Measurements from ENCODE around the gene KRT76. TPM values are rescaled to one million over a fixed set of nuclear protein-coding genes. Genes with fewer than 3 reads are reported as not detected.

Gene KRT76
- polyA plus RNA-seq, 2 donors, result 0.05 TPM; not detected in 1

DNA sequence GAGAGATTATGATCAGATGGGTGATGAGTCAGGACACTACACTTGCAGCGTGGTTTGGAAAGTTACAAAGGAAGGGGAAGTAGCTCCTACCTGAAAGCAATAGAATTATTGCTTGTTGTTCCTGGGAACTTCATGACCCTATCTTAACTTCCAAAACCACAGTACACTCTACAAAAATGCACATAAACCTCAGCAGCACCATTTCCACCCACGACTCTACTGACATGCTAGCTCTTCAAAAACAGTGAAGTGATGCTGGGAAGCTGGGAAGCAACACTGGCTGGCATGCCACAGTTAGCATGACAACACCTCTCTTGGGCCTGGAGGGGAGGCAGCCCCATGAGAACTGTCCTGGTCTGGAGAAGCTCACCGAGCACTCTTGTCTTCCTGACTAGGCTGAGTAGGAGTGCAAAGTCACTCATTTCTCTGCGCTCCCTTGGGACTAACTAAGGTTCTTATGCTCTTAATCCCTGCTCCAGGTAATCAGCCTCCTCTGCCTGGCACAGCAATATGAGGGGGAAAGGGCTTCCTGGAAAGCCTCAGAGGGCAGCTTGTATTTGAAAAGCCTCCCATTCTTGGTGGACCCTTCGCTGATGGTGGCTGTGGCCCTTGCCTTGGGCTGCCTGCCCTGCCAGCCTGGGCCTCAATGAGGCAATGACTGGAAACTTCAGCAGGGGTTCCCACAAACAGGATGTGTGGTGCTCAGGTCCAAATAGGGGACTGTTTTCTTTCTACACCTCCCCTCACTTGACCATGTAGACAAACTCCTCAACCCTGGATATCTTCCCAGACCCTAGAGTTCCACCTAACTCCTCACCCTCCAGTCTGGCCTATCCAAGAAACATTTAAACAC, 17.6 kb upstream of the KRT76 start:
- Histone ChIP-seq H3K27me3 (ENCODE audit: control insufficient read depth in 1 of 2, insufficient read depth in 2 of 2, low read length in 2 of 2) (no peaks in the 10 kb centered on the region), H3K4me1 (ENCODE audit: control insufficient read depth in 2 of 2, insufficient read depth in 2 of 2, low read length in 1 of 2) (peaks cover 6 to 7% of the 10 kb centered on the region in 2 donors), H3K9me3 (ENCODE audit: control insufficient read depth in 2 of 2, insufficient read depth in 1 of 2, low read depth in 1 of 2, low read length in 1 of 2) (no peaks in the 10 kb centered on the region), H3K27ac (ENCODE audit: low read depth in 2 of 2, low read length in 1 of 2) (no peak overlapping the region), H3K4me3 (ENCODE audit: low read depth in 1 of 2, low read length in 2 of 2) (no peak overlapping the region), H3K36me3 (ENCODE audit: control insufficient read depth in 2 of 2, insufficient read depth in 2 of 2, low read length in 1 of 2) (no peaks in the 10 kb centered on the region)
- 81% methylated on average over 5 of the region's 5 CpGs for WGBS, 2 donors

DNA sequence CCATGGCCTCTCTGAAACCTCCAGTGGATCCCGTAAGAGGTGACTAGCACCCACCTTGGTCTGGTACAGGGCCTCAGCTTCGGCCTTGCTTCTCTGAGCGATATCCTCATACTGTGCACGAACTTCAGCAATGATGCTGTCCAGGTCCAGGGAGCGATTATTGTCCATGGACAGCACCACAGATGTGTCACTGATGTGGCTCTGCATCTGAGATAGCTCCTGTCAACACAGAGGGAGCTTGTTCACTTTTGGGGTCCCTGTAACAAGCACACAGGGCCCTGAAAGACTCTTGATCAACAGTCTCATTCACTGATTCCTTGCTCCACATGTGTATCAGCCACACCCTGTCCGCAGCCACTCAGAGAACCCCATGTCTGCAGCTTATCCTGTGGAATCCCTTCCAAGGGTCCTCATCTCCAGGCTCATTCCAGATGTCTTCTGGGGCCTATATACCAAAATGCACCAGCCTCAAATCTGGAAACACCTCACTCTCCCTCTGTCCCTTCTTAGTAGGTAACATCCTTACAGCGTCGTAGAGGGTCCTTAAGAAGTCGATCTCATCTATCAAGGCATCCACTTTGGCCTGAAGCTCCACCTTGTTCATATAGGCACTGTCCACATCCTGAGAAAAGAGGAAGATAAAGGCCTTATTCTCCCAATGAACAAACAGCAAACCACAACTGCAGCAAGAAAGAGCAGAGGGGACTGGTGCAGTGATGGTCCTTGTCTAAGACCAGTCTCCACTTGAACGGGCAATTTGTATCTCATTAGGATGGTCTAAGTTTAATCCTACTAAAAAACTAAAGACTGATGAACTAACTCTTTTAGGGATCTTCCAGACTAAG, 15.3 kb upstream of the KRT76 start:
- Histone ChIP-seq H3K9me3 (ENCODE audit: control insufficient read depth in 2 of 2, insufficient read depth in 1 of 2, low read depth in 1 of 2, low read length in 1 of 2) (no peaks in the 10 kb centered on the region), H3K36me3 (ENCODE audit: control insufficient read depth in 2 of 2, insufficient read depth in 2 of 2, low read length in 1 of 2) (no peaks in the 10 kb centered on the region), H3K27me3 (ENCODE audit: control insufficient read depth in 1 of 2, insufficient read depth in 2 of 2, low read length in 2 of 2) (no peaks in the 10 kb centered on the region), H3K4me3 (ENCODE audit: low read depth in 1 of 2, low read length in 2 of 2) (no peak overlapping the region), H3K27ac (ENCODE audit: low read depth in 2 of 2, low read length in 1 of 2) (no peak overlapping the region), H3K4me1 (ENCODE audit: control insufficient read depth in 2 of 2, insufficient read depth in 2 of 2, low read length in 1 of 2) (peaks cover 6 to 8% of the 10 kb centered on the region in 2 donors)
- 81 to 86% methylated on average over 10 of the region's 10 CpGs for WGBS, 2 donors

- WGBS, 2 donors, result 90 to 92% methylated on average over 12 of the region's 12 CpGs
- peaks cover 6 to 8% of the 10 kb centered on the region in 2 donors for H3K4me1 ChIP-seq (ENCODE audit: control insufficient read depth in 2 of 2, insufficient read depth in 2 of 2, low read length in 1 of 2)
- H3K4me3 ChIP-seq (ENCODE audit: low read depth in 1 of 2, low read length in 2 of 2), result no peak overlapping the region
- H3K36me3 ChIP-seq (ENCODE audit: control insufficient read depth in 2 of 2, insufficient read depth in 2 of 2, low read length in 1 of 2), result no peaks in the 10 kb centered on the region
- no peaks in the 10 kb centered on the region for H3K9me3 ChIP-seq (ENCODE audit: control insufficient read depth in 2 of 2, insufficient read depth in 1 of 2, low read depth in 1 of 2, low read length in 1 of 2)
- H3K27me3 ChIP-seq (ENCODE audit: control insufficient read depth in 1 of 2, insufficient read depth in 2 of 2, low read length in 2 of 2), result no peaks in the 10 kb centered on the region
- no peak overlapping the region for H3K27ac ChIP-seq (ENCODE audit: low read depth in 2 of 2, low read length in 1 of 2)
These were observed 14.4 kb upstream of the KRT76 start for GRCh38 chr12:52791271-52792184.

- peak overlapping the region in 1 of 2 donors; percentile 16 for H3K4me3 ChIP-seq (ENCODE audit: low read depth in 1 of 2, low read length in 2 of 2)
- H3K27me3 ChIP-seq (ENCODE audit: control insufficient read depth in 1 of 2, insufficient read depth in 2 of 2, low read length in 2 of 2), result no peaks in the 10 kb centered on the region
- H3K9me3 ChIP-seq (ENCODE audit: control insufficient read depth in 2 of 2, insufficient read depth in 1 of 2, low read depth in 1 of 2, low read length in 1 of 2), result no peaks in the 10 kb centered on the region
- 67 to 72% methylated on average over 19 of the region's 19 CpGs for WGBS, 2 donors
- peaks cover 6 to 8% of the 10 kb centered on the region in 2 donors for H3K4me1 ChIP-seq (ENCODE audit: control insufficient read depth in 2 of 2, insufficient read depth in 2 of 2, low read length in 1 of 2)
- H3K27ac ChIP-seq (ENCODE audit: low read depth in 2 of 2, low read length in 1 of 2), result no peak overlapping the region
- H3K36me3 ChIP-seq (ENCODE audit: control insufficient read depth in 2 of 2, insufficient read depth in 2 of 2, low read length in 1 of 2), result no peaks in the 10 kb centered on the region
These were observed 13.5 kb upstream of the KRT76 start for GRCh38 chr12:52790427-52791270.

DNA sequence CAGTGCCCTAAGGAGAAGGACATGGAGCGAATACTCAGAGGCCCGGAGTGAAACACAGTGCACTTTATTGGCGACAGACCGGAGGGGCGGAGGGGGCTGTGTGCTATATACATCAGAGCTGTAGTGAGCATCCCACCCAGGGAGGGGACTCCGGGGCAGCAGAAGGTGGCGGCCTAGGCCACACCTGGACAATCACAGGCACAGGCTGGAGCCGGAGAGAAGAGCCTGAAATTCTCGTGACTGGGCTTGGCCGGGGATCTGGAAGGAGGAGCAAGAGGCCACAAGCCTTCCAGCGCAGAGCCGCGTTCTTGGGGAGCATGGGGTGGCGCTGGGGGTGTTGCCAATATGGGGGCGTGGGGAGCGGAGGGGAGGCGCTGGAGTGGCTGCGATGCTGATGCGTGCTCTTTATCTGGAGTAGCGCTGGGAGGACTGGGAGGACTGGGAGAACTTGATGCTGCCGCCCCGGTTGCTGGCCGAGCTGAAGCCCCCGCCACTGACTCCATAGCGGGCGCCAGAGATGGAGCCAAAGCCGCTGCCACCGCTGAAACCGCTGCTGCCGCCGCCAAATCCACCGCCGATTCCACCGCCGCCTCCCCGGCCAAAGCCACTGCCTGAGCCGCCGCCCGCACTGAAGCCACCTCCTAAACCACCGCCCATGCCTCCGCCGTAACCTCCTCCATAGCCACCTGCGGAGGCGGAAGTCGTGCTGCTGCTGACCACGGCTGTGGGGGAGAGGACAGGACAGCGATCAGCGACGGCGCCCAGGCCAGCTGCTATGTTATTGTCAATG, 12.7 kb upstream of the KRT76 start:
- H3K27me3 ChIP-seq (ENCODE audit: control insufficient read depth in 1 of 2, insufficient read depth in 2 of 2, low read length in 2 of 2), result no peaks in the 10 kb centered on the region
- no peaks in the 10 kb centered on the region for H3K36me3 ChIP-seq (ENCODE audit: control insufficient read depth in 2 of 2, insufficient read depth in 2 of 2, low read length in 1 of 2)
- H3K4me3 ChIP-seq (ENCODE audit: low read depth in 1 of 2, low read length in 2 of 2), result peak overlapping the region; percentile 16
- no peaks in the 10 kb centered on the region for H3K9me3 ChIP-seq (ENCODE audit: control insufficient read depth in 2 of 2, insufficient read depth in 1 of 2, low read depth in 1 of 2, low read length in 1 of 2)
- H3K4me1 ChIP-seq (ENCODE audit: control insufficient read depth in 2 of 2, insufficient read depth in 2 of 2, low read length in 1 of 2), result peaks cover 6 to 8% of the 10 kb centered on the region in 2 donors
- WGBS, 2 donors, result 18 to 31% methylated on average over 36 to 50 of the region's 50 CpGs
- H3K27ac ChIP-seq (ENCODE audit: low read depth in 2 of 2, low read length in 1 of 2), result no peak overlapping the region

- peaks cover 6 to 8% of the 10 kb centered on the region in 2 donors for H3K4me1 ChIP-seq (ENCODE audit: control insufficient read depth in 2 of 2, insufficient read depth in 2 of 2, low read length in 1 of 2)
- H3K27me3 ChIP-seq (ENCODE audit: control insufficient read depth in 1 of 2, insufficient read depth in 2 of 2, low read length in 2 of 2), result no peaks in the 10 kb centered on the region
- no peaks in the 10 kb centered on the region for H3K9me3 ChIP-seq (ENCODE audit: control insufficient read depth in 2 of 2, insufficient read depth in 1 of 2, low read depth in 1 of 2, low read length in 1 of 2)
- H3K27ac ChIP-seq (ENCODE audit: low read depth in 2 of 2, low read length in 1 of 2), result no peak overlapping the region
- 95% methylated on average over 11 of the region's 11 CpGs for WGBS, 2 donors
- no peak overlapping the region for H3K4me3 ChIP-seq (ENCODE audit: low read depth in 1 of 2, low read length in 2 of 2)
- no peaks in the 10 kb centered on the region for H3K36me3 ChIP-seq (ENCODE audit: control insufficient read depth in 2 of 2, insufficient read depth in 2 of 2, low read length in 1 of 2)
These were observed 11.9 kb upstream of the KRT76 start for GRCh38 chr12:52788876-52789636.

DNA sequence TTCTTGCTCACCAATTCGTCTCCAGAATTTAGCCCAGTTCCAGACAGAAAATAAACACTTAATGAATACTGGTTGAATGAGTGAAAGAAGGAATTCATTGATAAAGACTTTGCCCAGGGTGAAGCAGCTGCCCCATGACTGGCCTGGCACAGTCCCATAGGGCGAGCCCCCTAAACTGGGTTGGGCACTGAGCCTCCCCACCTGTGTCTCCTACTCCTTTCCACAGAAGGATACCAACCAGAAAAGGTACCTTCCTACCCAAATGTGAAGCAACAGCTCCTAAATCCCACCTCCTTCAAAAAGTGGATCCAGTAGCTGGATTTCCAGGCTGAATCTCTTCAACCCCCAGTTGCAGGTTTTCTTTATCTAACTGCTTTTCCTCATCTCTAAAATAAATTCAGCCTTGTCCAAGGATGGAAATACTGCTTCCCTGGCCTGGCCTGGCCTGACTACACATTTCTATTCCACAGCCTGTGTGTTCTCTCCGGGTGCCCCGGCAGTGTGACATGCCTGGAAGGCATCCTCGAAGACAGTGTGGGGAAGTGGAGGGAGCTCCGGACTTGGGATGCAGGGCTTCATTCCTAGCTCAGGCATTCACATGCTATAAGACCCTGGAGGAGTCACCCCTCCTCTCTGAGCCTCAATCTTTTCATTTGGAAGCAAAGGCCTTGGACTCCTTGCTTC, 11.2 kb upstream of the KRT76 start:
- WGBS, 2 donors, result 75 to 78% methylated on average over 6 of the region's 6 CpGs
- Histone ChIP-seq H3K9me3 (ENCODE audit: control insufficient read depth in 2 of 2, insufficient read depth in 1 of 2, low read depth in 1 of 2, low read length in 1 of 2) (no peaks in the 10 kb centered on the region), H3K4me1 (ENCODE audit: control insufficient read depth in 2 of 2, insufficient read depth in 2 of 2, low read length in 1 of 2) (peaks cover 6 to 8% of the 10 kb centered on the region in 2 donors), H3K27ac (ENCODE audit: low read depth in 2 of 2, low read length in 1 of 2) (no peak overlapping the region), H3K27me3 (ENCODE audit: control insufficient read depth in 1 of 2, insufficient read depth in 2 of 2, low read length in 2 of 2) (no peaks in the 10 kb centered on the region), H3K36me3 (ENCODE audit: control insufficient read depth in 2 of 2, insufficient read depth in 2 of 2, low read length in 1 of 2) (no peaks in the 10 kb centered on the region), H3K4me3 (ENCODE audit: low read depth in 1 of 2, low read length in 2 of 2) (no peak overlapping the region)

All from esophagus (tissue), 2 donors.